CD4-positive, alpha-beta T cell treated with Interleukin-15 for 4 hours (primary cell): ENCODE measurements around the gene EIF4E3.

Experiments used
- DNase-seq: peaks from one replicate; pipeline ENCODE4 v3.0.0-alpha.2; 2020; ENCODE audit warnings: low spot score

EIF4E3 gene

GRCh38 chr3:71647751-71648150 is 77.5 kb downstream of the EIF4E3 start:
- DNase-seq: no peak

DNA sequence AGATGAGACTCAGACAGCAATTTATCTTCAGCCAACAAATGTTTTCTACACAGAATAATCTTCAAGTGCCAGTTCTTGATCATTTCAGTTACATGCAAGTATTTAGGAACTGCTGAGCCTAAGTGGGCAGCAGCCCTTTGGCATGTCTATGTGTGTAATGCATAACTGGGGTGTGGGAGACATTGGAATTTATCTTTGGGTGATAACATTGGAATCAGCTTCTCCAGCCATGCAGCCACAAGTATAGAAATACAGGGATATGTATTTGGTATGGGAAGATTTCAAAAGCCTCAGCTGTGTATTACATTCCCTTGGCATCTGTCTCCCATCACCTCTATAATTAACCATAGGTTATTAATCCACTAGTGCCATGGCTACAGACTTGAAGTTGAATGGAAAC is 78.2 kb downstream of the EIF4E3 start:
- DNase-seq: no peak

DNA sequence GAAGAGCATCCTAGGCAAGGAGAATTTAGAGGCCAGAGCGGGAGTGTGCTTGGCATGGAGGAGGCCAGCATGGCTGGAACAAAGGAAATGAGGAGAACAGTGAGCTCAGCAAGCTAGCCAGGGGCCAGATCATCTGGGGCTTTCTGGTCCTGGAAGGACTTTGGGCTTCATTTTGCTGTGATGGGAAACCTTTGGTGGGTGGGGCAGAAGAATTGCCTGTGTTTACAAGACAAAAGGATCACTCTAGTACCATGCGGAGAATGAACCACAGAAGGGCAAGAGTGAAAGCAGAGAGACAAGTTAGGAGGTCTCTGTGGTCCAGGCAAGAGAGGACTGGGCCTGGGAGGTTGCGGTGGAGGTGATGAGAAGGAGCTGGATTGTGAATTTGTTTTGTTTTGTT is 80.1 kb downstream of the EIF4E3 start:
- DNase-seq: no peak

- no peak for DNase-seq
Observed at GRCh38 chr3:71641674-71642073, 83.5 kb downstream of the EIF4E3 start.

DNA sequence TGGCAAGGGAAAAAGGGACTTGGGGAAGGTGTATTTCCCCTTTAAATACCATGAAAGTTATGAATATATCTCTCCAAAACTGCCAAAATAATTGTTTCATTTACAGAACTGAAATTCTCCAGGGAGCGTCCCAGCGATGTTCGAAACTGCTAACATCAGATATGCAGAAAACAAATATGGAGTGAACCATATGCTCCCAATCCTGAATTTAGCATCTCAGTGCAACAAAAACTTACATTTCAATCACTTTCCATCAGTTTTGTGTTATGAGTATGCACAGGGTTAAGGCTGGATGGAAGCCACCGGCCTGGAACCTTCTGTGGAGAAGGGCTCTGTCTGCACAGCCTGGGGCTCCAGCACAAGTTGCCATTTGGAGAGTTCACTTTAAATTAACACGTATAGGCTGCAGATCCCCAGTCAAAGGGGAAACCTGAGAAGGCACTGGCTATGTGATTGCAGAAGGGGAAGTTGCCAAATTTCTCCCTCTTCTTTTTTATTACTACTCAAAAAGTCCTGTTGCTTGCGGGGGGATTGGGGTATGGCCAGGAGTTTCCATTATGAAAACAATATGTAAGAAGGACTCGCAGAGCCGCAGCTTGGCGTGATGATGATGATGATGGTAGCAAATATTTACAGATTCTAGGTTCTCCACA is 84.7 kb downstream of the EIF4E3 start:
- no peak for DNase-seq

DNA sequence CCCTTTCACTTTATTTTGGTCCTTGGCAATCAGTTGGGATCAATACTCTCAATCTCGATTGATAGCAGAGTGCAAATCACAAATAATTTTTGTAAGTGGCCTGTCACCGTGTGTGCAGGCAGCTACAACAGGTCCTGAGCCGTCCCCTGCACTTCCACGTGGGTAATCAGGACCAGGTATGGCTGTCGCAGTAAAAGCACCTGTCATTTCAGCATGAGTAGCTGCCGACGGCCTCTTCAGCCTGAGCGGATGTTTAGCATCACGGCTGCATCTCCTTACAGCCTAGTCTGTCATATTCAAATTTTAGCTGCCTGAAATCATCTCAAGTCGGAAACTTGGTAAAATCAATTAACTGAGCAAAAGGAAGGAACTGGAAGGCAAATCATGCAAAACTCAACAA is 88.7 kb downstream of the EIF4E3 start:
- DNase-seq: no peak

DNA sequence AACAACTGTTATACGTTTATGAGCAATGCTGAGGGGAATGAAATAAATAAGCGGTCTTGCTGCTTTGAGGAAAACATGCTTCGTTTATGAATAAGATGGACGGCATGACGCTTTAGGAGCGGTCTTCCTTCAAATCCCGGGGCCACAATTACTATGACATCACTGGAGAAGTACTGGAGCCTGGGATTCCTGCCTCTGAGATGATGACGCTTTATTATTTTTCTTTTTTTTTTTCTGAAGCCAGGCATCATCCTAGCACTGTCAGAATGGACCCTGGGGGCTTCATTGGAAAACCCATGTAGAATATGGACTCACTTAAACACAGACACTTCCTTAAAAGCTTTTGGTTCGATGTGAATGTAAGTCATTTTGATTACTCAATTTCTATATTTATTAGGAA is 89.2 kb downstream of the EIF4E3 start:
- no peak for DNase-seq

GRCh38 chr3:71634671-71635070 is 90.5 kb downstream of the EIF4E3 start:
- DNase-seq: no peak

GRCh38 chr3:71629711-71630110 is 95.5 kb downstream of the EIF4E3 start:
- DNase-seq: no peak

GRCh38 chr3:71629289-71629688 is 95.9 kb downstream of the EIF4E3 start:
- DNase-seq: no peak

DNA sequence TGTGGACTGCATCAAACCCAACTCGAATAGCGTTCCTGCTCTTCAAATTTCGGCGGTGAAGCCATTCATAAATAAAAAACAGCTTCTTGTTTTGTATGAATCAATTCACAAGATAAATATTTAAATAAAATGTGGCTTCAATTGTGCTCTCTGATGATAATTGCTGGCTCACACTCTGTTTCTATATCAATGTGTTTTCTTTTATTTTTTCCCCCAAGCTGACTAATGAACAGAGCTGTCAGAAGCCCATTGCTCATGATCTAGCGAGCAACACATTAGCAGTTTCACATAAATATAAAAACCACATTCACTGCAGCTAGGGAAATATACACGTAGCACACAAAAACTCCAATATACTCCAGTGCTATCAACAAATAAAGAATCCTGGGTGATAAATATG is 96.7 kb downstream of the EIF4E3 start:
- DNase-seq: no peak

DNA sequence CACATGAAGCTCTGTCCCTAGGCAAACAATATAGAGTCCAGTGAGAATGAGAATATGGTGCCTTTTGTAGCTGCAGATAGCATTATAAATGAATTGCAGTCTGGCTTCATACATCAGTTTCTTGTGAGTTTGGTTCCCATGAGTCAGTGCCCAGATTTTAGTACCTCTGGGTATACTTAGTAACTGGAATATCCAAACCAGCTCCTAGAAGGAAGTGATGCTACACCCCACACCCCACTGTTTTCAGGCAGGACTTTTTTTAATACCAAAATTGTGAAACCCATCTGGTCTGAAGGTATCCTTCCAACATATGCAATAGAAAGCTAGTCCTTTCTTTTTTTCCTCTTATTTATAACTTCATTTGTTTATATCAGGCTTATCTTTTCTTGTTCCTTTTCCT is 99.5 kb downstream of the EIF4E3 start:
- no peak for DNase-seq
